HG03060 (cell line): ENCODE measurements around the gene SPCS3.
"Not testable (repeated sequence)": the region's sequence is repeated elsewhere in the genome, so short reads cannot be mapped to it uniquely, and the experiment has no call there.

Experiments
- ATAC-seq: cut with Tn5 transposase; IDR thresholded peaks from one replicate; pipeline ENCODE4 v1.9.1; 2021; ENCODE audit warnings: low read depth, moderate number of reproducible peaks; ENCODE audit not compliant: unreplicated experiment

The SPCS3 gene

GRCh38 chr4:176340871-176341685, 21.3 kb downstream of the SPCS3 start:
- no peak for ATAC-seq

DNA sequence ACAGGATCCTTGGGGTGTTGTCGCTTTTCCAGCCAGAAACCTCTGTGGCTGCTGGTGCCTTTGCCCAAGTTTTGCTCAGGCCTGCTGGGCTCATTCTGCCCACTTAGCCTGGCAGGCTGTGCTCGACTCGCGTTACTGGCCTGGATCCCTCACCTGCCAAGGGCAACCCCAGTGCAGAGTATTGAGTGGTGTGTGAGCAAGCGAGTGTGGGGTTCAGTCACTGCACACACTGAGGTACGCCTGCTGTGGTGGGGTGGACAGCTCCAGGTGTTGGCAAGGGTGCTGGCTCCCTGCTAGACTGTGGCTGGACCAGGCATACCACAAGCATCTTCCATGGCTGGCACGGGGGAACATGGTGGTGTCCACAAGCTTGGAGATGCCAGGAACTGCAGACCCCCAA, 22.6 kb downstream of the SPCS3 start:
- ATAC-seq, result no peak

DNA sequence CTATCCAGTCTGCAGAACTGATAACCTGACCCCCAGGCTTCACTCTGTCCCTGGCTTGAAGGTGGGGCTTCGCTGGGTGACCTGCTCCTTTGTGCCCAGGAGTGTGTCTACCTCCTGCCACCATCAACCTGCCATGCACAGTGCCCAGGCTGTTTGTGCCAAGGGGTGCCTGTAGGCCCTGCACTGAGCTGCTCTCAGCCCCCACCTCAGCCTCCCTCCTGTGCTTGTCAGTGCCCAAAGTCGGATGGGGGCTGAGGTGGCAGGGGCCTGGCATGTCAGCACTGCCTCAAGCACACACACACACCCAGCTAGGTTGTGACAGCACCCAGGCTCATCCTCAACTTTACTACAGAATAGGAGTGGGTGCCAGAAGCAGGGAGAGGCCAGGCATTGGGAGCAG, 23.5 kb downstream of the SPCS3 start:
- ATAC-seq, result no peak

- ATAC-seq, result not testable (repeated sequence)
Measured at GRCh38 chr4:176345346-176345745, 25.6 kb downstream of the SPCS3 start.

- not testable (repeated sequence) for ATAC-seq
Measured at GRCh38 chr4:176346836-176347235, 27.1 kb downstream of the SPCS3 start.

DNA sequence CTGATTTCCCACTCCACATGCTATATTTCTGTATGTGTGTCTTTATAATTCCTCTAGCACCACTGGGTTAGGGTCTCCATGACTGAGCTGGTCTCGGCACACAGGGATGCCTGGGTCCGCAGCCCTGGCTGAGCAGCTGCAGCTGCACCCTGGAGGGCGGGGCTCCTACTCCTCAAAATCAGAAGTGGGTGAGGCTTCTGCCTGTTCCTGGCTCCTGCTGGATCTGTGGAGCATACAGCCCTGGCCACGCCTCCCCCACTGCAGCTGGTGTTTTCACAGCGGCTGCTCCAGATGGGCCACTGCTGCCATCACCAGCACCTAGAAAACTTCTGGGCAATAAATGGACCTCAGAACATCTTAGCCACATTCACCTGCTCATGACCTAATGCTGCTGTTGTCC, 30.9 kb downstream of the SPCS3 start:
- ATAC-seq, result no peak

DNA sequence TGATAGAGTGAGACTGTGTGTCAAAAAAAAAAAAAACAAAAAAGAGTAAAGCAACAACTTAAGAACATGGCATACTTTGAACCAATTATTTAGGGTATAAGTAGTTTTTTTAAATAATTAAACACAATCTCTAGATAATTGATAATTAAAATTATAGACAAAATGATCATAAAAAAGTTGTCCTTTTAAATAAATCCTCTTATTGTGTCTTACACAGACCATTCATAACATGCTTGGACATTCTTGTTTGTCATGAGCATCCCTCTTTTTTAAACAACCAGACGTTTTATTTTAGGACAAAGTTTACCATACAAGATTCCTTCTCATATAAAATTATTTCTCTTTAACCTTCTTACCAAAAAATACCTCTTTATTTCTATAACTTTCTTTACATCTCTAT, 35.1 kb downstream of the SPCS3 start:
- ATAC-seq, result no peak

DNA sequence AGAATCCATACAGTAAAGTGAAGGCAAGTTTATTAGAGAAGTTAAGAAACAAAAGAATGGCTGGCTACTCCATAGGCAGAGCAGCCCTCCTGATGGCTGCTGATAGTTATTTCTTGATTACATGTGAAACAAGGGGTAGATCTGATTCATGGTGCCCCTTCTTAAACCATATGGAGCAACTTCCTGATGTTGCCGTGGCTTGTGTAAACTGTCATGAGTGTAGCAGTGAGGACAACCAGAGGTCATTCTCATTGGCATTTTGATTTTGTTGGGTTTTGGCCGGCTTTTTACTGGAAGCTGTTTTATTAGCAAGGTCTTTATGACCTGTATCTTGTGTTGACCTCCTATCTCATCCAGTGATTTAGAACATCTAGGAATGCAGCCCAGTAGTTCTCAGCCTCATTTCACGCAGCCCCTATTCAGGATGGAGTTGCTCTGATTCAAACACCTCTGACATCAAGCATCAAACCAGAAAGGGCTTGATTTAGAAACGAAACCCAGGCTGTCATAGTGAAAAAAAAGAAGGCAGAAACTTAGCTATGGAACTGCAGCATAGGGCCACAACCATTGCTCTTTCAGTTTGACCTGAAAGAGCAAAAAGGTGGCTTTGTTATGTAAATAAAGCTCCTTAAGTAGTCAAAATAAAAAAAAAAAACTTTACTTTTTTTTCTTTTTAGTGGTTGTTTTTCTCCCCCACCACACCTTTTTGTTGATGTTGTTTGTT, 37.8 kb downstream of the SPCS3 start:
- peak; percentile 99 for ATAC-seq

DNA sequence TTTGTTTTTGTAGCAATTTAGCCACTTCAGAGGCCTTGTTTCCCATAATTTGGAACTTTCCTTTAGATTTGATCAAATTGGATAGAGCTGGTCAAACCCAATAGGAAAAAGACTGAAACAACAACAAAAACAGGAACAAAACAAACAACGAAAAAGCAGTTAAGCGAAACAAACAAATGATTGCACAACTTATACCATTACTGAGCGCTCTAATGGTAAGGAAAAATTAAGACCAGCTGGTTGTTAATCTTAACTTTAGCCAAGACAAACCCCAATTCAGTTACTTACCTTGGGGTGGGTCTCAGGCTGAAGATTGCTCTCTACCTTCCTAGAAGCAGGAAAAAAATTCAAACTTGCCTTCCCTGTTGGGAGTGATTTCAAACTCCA, 38.3 kb downstream of the SPCS3 start:
- ATAC-seq, result no peak

- no peak for ATAC-seq
Measured at GRCh38 chr4:176359590-176359989, 39.8 kb downstream of the SPCS3 start.

GRCh38 chr4:176360446-176360845, 40.7 kb downstream of the SPCS3 start:
- ATAC-seq, result no peak

DNA sequence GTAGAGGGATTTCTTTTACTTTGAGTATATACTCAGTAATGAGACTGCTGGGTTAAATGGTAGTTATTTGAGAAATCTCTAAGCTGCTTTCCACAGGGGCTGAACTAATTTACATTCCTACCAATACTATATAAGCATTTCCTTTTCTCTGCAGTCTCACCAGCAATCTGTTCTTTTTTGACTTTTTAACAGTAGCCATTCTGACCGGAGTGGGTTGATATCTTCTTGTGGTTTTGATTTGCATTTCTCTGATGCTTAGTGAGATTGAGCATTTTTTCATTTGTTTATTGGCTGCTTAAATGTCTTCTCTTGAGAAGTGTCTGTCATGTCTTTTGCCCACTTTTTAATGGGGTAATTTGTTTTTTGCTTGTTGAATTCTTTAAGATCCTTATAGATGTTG, 43.3 kb downstream of the SPCS3 start:
- ATAC-seq, result peak; percentile 56

- no peak for ATAC-seq
Measured at GRCh38 chr4:176367771-176368465, 48.2 kb downstream of the SPCS3 start.

DNA sequence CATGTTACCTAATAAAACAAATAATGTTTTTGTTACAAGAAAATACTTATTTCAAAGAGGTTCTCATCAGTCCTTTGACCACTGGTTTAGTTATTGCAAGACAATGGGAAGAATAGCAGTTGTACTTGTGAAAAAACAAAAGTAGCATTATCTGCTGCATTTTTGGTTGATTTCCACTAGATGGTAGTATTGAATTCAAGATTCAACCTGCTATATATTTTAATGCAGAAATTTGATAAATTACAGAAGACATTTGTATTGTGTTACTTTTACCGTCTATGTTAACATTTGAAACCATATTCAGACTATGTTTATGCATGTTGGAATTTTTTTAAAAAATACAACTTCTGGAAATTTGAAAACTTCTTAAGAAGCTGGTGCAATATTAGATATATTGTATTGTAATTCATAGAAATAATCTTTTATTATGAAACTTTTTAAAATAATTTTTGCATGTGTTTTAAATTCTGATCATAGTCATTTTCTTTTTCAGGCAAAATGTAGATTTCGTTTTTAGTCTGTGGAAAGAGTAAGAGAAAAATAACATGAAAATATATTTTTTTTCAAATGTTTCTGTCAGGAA, 56.4 kb downstream of the SPCS3 start:
- ATAC-seq, result no peak

- peak; percentile 89 for ATAC-seq
Measured at GRCh38 chr4:176377780-176378179, 58.0 kb downstream of the SPCS3 start.

DNA sequence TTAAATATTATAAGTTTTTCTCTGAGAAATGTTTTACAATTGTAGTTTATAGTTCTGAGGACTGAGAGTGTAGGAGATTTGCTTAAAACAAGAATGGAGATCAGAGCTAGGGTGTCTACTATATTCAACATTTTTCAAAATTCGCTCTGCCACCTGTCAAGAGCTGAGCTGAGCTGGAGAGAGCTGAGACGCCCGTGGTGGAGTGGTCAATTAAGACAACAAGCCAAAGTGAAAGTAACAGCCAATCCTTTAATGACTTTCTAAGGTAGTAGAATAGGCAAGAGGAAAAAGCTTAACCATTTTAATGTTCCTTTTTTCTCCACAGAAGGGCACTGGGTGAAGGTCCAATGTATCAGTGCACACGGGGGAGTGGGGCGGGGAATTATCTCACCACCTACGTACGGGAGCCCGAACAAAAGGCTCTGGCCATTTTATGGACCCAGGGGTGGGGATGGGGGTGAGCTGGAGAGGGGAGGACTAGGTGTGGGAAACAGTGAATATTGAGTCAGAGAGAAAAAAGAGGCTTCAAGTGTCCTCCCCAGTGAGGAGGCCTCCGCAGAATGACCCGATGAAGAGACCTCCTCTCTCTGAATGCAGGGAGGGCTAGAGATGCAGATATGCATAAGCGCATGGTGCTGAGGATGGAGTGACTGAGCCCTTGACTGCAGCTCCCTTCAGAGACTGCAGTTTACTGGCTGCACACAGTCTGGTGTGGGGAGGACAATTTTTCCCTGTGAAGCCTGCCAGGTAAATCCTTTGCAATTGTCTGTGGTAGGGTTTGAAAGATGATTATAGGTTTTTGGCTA, 60.8 kb downstream of the SPCS3 start:
- ATAC-seq, result no peak
